ENCODE data around the gene GPX1. TPM values are rescaled to one million over a fixed set of nuclear protein-coding genes. Genes with fewer than 3 reads are reported as not detected.

GPX1 gene
- total RNA-seq, 1 donor from 2014 or later, result 422 TPM

DNA sequence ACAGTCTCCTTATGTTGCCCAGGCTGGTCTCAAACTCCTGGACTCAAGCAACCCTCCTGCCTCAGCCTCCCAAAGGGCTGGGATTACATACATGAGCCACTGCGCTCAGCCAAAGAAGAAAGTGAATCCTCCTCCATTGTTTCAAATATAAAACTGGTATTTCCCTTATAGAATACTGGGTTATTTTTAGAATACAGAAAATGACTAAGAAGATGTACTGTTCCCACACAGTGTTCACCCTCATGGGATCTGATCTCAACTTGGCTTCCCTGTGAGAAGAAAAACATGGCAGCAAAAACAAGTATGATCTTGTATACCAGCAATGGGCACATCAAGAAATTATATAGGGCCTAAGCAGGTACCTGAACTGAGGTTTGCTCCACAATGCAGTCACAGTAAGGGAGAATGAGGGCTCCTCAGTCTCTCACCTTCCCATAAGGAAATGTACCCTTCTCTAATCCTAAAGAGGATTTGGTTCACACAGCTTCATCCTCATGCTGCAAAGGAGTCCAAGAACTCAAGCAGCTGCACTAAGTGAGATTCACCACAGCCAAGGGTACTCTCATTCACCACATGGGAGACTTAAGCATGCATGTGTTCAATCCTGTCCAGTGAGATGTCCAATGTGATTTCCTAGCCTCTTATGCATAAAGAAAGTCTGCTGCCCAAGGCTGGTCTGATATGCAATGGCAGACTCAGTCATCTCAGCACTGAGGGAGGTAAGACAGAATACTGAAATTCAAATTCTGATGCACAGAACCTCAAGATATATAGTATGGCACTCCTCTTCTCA is 44.1 kb downstream of the GPX1 start:
- no peak for DNase-seq (ENCODE audit: low spot score in 2 of 2)
- TF ChIP-seq, protein P1, sequence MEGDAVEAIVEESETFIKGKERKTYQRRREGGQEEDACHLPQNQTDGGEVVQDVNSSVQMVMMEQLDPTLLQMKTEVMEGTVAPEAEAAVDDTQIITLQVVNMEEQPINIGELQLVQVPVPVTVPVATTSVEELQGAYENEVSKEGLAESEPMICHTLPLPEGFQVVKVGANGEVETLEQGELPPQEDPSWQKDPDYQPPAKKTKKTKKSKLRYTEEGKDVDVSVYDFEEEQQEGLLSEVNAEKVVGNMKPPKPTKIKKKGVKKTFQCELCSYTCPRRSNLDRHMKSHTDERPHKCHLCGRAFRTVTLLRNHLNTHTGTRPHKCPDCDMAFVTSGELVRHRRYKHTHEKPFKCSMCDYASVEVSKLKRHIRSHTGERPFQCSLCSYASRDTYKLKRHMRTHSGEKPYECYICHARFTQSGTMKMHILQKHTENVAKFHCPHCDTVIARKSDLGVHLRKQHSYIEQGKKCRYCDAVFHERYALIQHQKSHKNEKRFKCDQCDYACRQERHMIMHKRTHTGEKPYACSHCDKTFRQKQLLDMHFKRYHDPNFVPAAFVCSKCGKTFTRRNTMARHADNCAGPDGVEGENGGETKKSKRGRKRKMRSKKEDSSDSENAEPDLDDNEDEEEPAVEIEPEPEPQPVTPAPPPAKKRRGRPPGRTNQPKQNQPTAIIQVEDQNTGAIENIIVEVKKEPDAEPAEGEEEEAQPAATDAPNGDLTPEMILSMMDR (IDR thresholded peaks at IDR 0.05), result no peak
- no peak overlapping the region for H3K4me3 ChIP-seq
- no peaks in the 10 kb centered on the region for H3K4me1 ChIP-seq
- no peaks in the 10 kb centered on the region for H3K9me3 ChIP-seq
- intact Hi-C loops (cut with DNase I), result no loop called here
- H3K27ac ChIP-seq, result peak overlapping the region in 1 of 2 donors; percentile 19
- H3K27me3 ChIP-seq, result no peaks in the 10 kb centered on the region
- peaks cover 64 to 83% of the 10 kb centered on the region in 2 donors for H3K36me3 ChIP-seq

DNA sequence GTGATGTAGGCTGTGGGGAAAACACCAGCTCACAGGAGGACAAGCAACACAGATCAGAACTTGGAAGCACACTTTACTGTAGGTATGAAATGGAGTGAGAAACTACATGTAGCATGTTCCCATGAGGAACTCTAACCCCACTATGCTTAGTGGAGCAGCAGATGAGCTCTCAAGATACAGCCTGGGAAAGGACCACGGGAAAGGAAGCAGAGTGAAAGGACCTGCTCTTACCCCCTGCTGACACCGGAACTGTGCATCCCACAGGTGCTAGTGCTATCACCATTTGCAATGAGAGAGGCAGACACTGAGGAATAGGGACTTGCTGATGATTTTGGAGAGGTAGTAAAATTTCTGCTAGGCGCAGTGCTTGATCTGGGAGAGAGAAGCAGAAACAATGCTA is 46.9 kb downstream of the GPX1 start:
- TF ChIP-seq, protein P1 (IDR thresholded peaks at IDR 0.05), result no peak
- Histone ChIP-seq H3K27ac (no peak overlapping the region), H3K4me1 (no peaks in the 10 kb centered on the region), H3K27me3 (no peaks in the 10 kb centered on the region), H3K9me3 (no peaks in the 10 kb centered on the region), H3K36me3 (peaks cover 58 to 83% of the 10 kb centered on the region in 2 donors), H3K4me3 (no peak overlapping the region)
- DNase-seq (ENCODE audit: low spot score in 2 of 2), result no peak
- intact Hi-C loops (cut with DNase I), result no loop called here

DNA sequence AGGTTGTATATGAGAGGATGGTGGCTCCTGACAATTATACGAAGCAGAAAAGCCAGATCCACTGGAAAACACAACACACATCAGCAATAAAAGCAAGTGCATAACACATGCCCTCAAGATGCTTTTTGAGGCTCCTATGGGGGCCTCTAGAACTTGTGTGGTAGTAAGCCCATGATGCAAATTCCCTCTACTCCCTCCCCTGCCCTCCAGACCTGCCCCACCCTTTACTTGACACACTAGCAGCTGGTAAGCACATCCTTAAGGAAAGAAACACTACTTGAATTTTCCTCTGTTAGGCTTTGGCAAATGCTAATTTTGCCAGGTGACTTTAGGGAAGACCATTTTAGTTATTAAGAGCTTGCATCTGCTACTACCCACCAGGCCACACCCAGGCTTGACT is 47.5 kb downstream of the GPX1 start:
- intact Hi-C loops (cut with DNase I), result no loop called here
- no peak overlapping the region for H3K4me3 ChIP-seq
- no peaks in the 10 kb centered on the region for H3K9me3 ChIP-seq
- H3K4me1 ChIP-seq, result no peaks in the 10 kb centered on the region
- TF ChIP-seq, protein P1 (IDR thresholded peaks at IDR 0.05), result no peak
- peaks cover 58 to 83% of the 10 kb centered on the region in 2 donors for H3K36me3 ChIP-seq
- no peak overlapping the region for H3K27ac ChIP-seq
- H3K27me3 ChIP-seq, result no peaks in the 10 kb centered on the region
- DNase-seq (ENCODE audit: low spot score in 2 of 2), result no peak

Other genes starting within 250 kb of the GPX1 start
- 37.8 TPM for gene USP19, start 237.5 kb downstream of the GPX1 start, total RNA-seq
- 1,772 TPM for gene LAMB2, start 225.3 kb downstream of the GPX1 start, total RNA-seq
- gene CCDC71, start 192.0 kb downstream of the GPX1 start, total RNA-seq, result 31.6 TPM
- 57.5 TPM for gene KLHDC8B, start 186.8 kb downstream of the GPX1 start, total RNA-seq
- 0.43 TPM for gene C3orf62, start 81.1 kb downstream of the GPX1 start, total RNA-seq
- 94.7 TPM for gene USP4, start 18.3 kb downstream of the GPX1 start, total RNA-seq
- gene RHOA, start 53.6 kb upstream of the GPX1 start, total RNA-seq, result 426 TPM
- gene TCTA, start 54.1 kb upstream of the GPX1 start, total RNA-seq, result 51.5 TPM
- gene AMT, start 64.1 kb upstream of the GPX1 start, total RNA-seq, result not detected
- gene NICN1, start 71.0 kb upstream of the GPX1 start, total RNA-seq, result 2.2 TPM
- gene DAG1, start 111.9 kb upstream of the GPX1 start, total RNA-seq, result 57.9 TPM
- 0.85 TPM for gene BSN, start 196.1 kb upstream of the GPX1 start, total RNA-seq

All from ascending aorta (tissue), 2 donors.